Measurements from ENCODE around the gene LRP1.
A peak's percentile ranks its signal among the peaks of the same experiment; 100 is the strongest.

Gene LRP1

GRCh38 chr12:57240066-57240921 lies 112.0 kb downstream of the LRP1 start:
- peak; percentile 52 for DNase-seq

- peak; percentile 20 for DNase-seq
These were observed 112.7 kb downstream of the LRP1 start for GRCh38 chr12:57240926-57241401.

- peak; percentile 32 for DNase-seq
These were observed 113.4 kb downstream of the LRP1 start for GRCh38 chr12:57241402-57242310.

GRCh38 chr12:57242329-57242690 lies 114.0 kb downstream of the LRP1 start:
- peak; percentile 69 for DNase-seq

GRCh38 chr12:57242691-57243454 lies 114.6 kb downstream of the LRP1 start:
- peak; percentile 69 for DNase-seq

- DNase-seq: peak; percentile 55
These were observed 115.4 kb downstream of the LRP1 start for GRCh38 chr12:57243521-57244311.

GRCh38 chr12:57244312-57244696 lies 116.0 kb downstream of the LRP1 start:
- no peak for DNase-seq

- no peak for DNase-seq
These were observed 118.8 kb downstream of the LRP1 start for GRCh38 chr12:57247041-57247440.

GRCh38 chr12:57248934-57249742 lies 120.9 kb downstream of the LRP1 start:
- DNase-seq: no peak

GRCh38 chr12:57250541-57250940 lies 122.3 kb downstream of the LRP1 start:
- no peak for DNase-seq

GRCh38 chr12:57250956-57251355 lies 122.7 kb downstream of the LRP1 start, which contains the start of gene STAC3:
STAC3 (minus strand) TSS chr12:57251187; CDS start chr12:57249636, 1,551 bp downstream.
- no peak for DNase-seq

GRCh38 chr12:57254506-57255280 lies 126.4 kb downstream of the LRP1 start:
- DNase-seq: no peak

GRCh38 chr12:57255916-57256315 lies 127.6 kb downstream of the LRP1 start:
- DNase-seq: no peak

GRCh38 chr12:57258977-57259970 lies 131.0 kb downstream of the LRP1 start:
- no peak for DNase-seq

- DNase-seq: no peak
These were observed 132.1 kb downstream of the LRP1 start for GRCh38 chr12:57260366-57260765.

GRCh38 chr12:57261428-57261865 lies 133.2 kb downstream of the LRP1 start:
- DNase-seq: peak; percentile 75

- no peak for DNase-seq
These were observed 134.0 kb downstream of the LRP1 start for GRCh38 chr12:57262126-57262822.
